Cerebellar cortex (tissue), 1 donor: Measurements from ENCODE around the gene INAVA.

ENCODE experiments used
- DNase-seq: peaks from one replicate; pipeline ENCODE4 v3.0.0-alpha.2; 2015; ENCODE audit warnings: low spot score

Gene INAVA

GRCh38 chr1:200894712-200895442 lies at the start of gene INAVA:
TSS of gene INAVA (plus strand) at chr1:200894900. CDS start at chr1:200898401, 3,501 bp downstream.
- no peak for DNase-seq

- DNase-seq, result no peak
Measured at GRCh38 chr1:200845360-200845759, 49.3 kb upstream of the INAVA start.

GRCh38 chr1:200846398-200846797 lies 48.3 kb upstream of the INAVA start:
- no peak for DNase-seq

GRCh38 chr1:200849430-200849829 lies 45.3 kb upstream of the INAVA start:
- no peak for DNase-seq

GRCh38 chr1:200850554-200850953 lies 44.1 kb upstream of the INAVA start:
- DNase-seq, result no peak

GRCh38 chr1:200856716-200857357 lies 37.9 kb upstream of the INAVA start:
- DNase-seq, result no peak

- DNase-seq, result no peak
Measured at GRCh38 chr1:200857804-200858203, 36.9 kb upstream of the INAVA start.

GRCh38 chr1:200861937-200862647 lies 32.6 kb upstream of the INAVA start:
- no peak for DNase-seq

GRCh38 chr1:200862713-200863415 lies 31.8 kb upstream of the INAVA start:
- DNase-seq, result no peak

- DNase-seq, result no peak
Measured at GRCh38 chr1:200866116-200866515, 28.6 kb upstream of the INAVA start.

GRCh38 chr1:200866521-200866920 lies 28.2 kb upstream of the INAVA start:
- DNase-seq, result no peak

GRCh38 chr1:200867018-200867811 lies 27.5 kb upstream of the INAVA start:
- DNase-seq, result no peak

- DNase-seq, result no peak
Measured at GRCh38 chr1:200869376-200869752, 25.3 kb upstream of the INAVA start.

- DNase-seq, result no peak
Measured at GRCh38 chr1:200869753-200870391, 24.8 kb upstream of the INAVA start.

GRCh38 chr1:200872446-200873115 lies 22.1 kb upstream of the INAVA start, which contains the start of gene GPR25:
TSS of gene GPR25 (plus strand) at chr1:200872981. CDS start at chr1:200873038, 57 bp downstream.
- no peak for DNase-seq

- DNase-seq, result no peak
Measured at GRCh38 chr1:200873116-200873670, 21.5 kb upstream of the INAVA start.

- no peak for DNase-seq
Measured at GRCh38 chr1:200873671-200874397, 20.9 kb upstream of the INAVA start.

- no peak for DNase-seq
Measured at GRCh38 chr1:200874694-200875093, 20.0 kb upstream of the INAVA start.

- DNase-seq, result no peak
Measured at GRCh38 chr1:200875416-200875815, 19.3 kb upstream of the INAVA start.
